PC-3 (cell line): Measurements from ENCODE around the gene OLIG2.

Experiments
- EZH2 ChIP-seq: fragments of 300-600 bp; sonication (generic); IDR thresholded peaks from one replicate; pipeline ENCODE4 v1.6.1; 2017; ENCODE audit warnings: antibody characterized with exemption, mild to moderate bottlenecking, low read length; ENCODE audit not compliant: unreplicated experiment
- EZH2phosphoT487 ChIP-seq: fragments of 300-600 bp; sonication (generic); IDR thresholded peaks from 2 replicates; pipeline ENCODE4 v1.6.1; 2018; ENCODE audit warnings: mild to moderate bottlenecking, antibody characterized with exemption, low read length, borderline replicate concordance
- TF ChIP-seq, protein P1 (sequence below): fragments of 300-600 bp; sonication (generic); conservative IDR thresholded peaks from 2 replicates; pipeline ENCODE4 v1.5.1; 2017; ENCODE audit warnings: antibody characterized with exemption, low read depth, mild to moderate bottlenecking, low read length

DNA sequence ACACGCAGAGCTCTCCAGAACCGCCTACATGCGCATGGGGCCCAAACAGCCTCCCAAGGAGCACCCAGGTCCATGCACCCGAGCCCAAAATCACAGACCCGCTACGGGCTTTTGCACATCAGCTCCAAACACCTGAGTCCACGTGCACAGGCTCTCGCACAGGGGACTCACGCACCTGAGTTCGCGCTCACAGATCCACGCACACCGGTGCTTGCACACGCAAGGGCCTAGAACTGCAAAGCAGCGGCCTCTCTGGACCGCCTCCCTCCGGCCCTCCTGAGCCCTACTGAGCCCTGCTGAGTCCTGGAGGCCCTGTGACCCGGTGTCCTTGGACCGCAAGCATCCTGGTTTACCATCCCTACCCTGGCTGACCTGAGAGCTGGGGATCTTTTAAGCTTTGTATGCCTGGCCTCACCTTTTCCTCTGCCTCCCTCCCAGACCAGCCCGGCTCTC, 8.3 kb downstream of the OLIG2 start:
- TF ChIP-seq, protein P1, sequence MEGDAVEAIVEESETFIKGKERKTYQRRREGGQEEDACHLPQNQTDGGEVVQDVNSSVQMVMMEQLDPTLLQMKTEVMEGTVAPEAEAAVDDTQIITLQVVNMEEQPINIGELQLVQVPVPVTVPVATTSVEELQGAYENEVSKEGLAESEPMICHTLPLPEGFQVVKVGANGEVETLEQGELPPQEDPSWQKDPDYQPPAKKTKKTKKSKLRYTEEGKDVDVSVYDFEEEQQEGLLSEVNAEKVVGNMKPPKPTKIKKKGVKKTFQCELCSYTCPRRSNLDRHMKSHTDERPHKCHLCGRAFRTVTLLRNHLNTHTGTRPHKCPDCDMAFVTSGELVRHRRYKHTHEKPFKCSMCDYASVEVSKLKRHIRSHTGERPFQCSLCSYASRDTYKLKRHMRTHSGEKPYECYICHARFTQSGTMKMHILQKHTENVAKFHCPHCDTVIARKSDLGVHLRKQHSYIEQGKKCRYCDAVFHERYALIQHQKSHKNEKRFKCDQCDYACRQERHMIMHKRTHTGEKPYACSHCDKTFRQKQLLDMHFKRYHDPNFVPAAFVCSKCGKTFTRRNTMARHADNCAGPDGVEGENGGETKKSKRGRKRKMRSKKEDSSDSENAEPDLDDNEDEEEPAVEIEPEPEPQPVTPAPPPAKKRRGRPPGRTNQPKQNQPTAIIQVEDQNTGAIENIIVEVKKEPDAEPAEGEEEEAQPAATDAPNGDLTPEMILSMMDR, result no peak
- TF ChIP-seq EZH2phosphoT487, result no peak
- no peak for TF ChIP-seq EZH2
